Measurements from ENCODE around the gene SINHCAF. TPM values are rescaled to one million over a fixed set of nuclear protein-coding genes. Genes with fewer than 3 reads are reported as not detected.

The SINHCAF gene
- total RNA-seq, 1 experiment from 2014 or later: 127 TPM

DNA sequence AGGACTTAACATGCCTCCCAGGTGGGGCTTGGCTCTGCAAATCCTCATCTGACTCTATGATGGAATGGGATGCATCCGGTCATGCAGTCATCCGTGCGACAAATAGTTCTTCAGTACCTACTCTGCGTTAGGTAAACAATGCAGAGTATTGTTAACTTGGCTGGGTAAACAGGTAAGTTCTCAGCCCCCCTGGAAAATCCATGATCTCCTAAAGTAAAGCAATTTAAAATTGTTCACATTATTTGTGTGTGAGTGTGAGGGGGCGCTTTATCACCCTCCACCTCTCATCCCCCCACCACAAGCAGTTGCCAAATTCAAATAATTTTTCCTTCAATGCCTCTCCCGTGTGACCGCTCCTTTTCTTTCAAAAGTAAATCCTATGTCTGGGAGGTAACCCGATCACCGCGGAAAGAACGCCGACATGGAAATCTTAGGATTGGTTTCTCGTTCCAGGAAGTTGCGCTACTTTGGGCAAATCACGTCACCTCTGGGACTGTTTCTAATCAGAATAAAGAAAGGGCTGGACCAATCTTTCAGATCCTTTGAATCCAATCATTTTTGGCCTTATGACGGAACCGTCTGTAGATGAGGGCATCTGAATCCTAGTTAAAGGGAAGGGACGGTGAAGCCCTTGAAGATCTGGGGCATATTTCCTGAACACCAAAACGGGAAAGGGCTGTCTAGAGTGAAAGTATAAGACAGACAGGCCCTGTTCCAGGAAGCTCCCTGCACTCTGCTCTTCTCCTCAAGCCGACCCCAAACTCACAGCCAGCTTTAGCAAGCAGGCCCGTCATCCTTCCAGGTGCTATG lies 44.0 kb upstream of the SINHCAF start:
- H3K4me3 Mint-ChIP-seq (ENCODE audit: low read depth, unreplicated experiment): no peak overlapping the region
- no peak for DNase-seq
- no peaks in the 10 kb centered on the region for H3K36me3 Mint-ChIP-seq (ENCODE audit: insufficient read depth, unreplicated experiment)
- H3K9me3 Mint-ChIP-seq (ENCODE audit: low read depth, unreplicated experiment): no peaks in the 10 kb centered on the region
- TF ChIP-seq, protein P1, sequence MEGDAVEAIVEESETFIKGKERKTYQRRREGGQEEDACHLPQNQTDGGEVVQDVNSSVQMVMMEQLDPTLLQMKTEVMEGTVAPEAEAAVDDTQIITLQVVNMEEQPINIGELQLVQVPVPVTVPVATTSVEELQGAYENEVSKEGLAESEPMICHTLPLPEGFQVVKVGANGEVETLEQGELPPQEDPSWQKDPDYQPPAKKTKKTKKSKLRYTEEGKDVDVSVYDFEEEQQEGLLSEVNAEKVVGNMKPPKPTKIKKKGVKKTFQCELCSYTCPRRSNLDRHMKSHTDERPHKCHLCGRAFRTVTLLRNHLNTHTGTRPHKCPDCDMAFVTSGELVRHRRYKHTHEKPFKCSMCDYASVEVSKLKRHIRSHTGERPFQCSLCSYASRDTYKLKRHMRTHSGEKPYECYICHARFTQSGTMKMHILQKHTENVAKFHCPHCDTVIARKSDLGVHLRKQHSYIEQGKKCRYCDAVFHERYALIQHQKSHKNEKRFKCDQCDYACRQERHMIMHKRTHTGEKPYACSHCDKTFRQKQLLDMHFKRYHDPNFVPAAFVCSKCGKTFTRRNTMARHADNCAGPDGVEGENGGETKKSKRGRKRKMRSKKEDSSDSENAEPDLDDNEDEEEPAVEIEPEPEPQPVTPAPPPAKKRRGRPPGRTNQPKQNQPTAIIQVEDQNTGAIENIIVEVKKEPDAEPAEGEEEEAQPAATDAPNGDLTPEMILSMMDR (IDR thresholded peaks at IDR 0.05; ENCODE audit: unreplicated experiment): no peak
- H3K4me1 Mint-ChIP-seq (ENCODE audit: low read depth, unreplicated experiment): peaks cover 24% of the 10 kb centered on the region
- BruUV-seq (replicated peaks): no TSS peak
- CTCF ChIA-PET: interaction anchor here (0.6 kb wide), 1 partner anchor 34 kb away, joined by 4 read pairs; no protein-coding TSS in a partner anchor
- H3K27me3 Mint-ChIP-seq (ENCODE audit: unreplicated experiment): no peaks in the 10 kb centered on the region
- no peak overlapping the region for H3K27ac Mint-ChIP-seq (ENCODE audit: unreplicated experiment)
- intact Hi-C loops (cut with micrococcal nuclease; ENCODE audit: unreplicated experiment): no loop called here

DNA sequence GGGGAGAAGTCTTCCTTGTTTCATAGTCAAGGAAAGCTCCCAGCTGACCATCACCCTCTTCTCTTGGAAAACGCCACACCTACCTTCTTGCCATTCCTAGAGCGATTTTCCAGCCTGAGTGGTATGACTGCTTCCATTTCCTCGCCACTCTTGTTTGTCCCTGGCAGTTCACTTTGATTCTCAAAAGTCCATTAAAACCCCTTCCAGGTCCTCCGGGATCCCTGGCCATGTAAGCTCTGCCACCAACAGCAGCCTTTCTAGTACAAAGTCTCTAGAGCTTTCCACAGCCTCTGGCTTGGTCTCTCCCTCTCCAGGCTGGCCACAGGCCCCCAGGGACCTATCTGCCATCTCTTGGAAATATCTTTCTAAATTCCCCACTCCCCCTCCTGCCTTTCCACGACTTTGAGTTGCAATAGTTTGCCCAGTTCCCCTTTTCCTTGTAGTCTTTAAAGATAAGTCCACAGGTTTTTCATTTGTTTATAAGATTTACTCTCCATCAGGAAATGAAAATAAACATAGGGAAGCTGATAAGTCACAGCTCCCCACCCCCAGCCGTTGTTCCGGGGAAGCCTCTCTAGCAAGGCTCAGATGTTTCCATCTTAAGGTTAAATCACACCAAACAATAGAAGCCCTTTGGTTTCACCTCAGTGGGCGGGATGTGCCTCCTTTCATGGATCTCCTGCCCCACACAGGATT lies 42.9 kb upstream of the SINHCAF start:
- H3K9me3 Mint-ChIP-seq (ENCODE audit: low read depth, unreplicated experiment): no peaks in the 10 kb centered on the region
- CTCF ChIA-PET: no interaction called here
- no TSS peak for BruUV-seq (replicated peaks)
- H3K27me3 Mint-ChIP-seq (ENCODE audit: unreplicated experiment): no peaks in the 10 kb centered on the region
- H3K4me3 Mint-ChIP-seq (ENCODE audit: low read depth, unreplicated experiment): no peak overlapping the region
- H3K4me1 Mint-ChIP-seq (ENCODE audit: low read depth, unreplicated experiment): peaks cover 24% of the 10 kb centered on the region
- peak; percentile 2 for DNase-seq
- TF ChIP-seq, protein P1 (IDR thresholded peaks at IDR 0.05; ENCODE audit: unreplicated experiment): no peak
- H3K27ac Mint-ChIP-seq (ENCODE audit: unreplicated experiment): no peak overlapping the region
- intact Hi-C loops (cut with micrococcal nuclease; ENCODE audit: unreplicated experiment): no loop called here
- H3K36me3 Mint-ChIP-seq (ENCODE audit: insufficient read depth, unreplicated experiment): no peaks in the 10 kb centered on the region

DNA sequence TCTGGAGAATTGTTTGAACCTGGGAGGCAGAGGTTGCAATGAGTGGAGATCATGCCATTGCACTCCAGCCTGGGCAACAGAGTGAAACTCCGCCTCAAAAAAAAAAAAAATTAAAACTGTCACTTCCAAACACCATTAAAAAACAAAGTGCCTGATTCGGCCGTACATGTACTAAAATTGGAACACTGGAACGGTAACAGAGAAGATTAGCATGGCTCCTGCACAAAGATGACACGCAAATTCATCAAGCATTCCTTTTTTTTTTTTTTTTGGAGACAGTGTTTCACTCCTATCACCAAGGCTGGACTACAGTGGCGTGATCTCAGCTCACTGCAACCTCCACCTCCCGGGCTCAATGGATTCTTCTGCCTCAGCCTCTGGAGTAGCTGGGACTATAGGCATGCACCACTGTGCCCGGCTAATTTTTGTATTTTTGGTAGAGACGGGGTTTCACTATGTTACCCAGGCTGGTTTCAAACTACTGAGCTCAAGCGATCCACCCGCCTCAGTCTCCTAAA lies 40.2 kb upstream of the SINHCAF start:
- H3K4me1 Mint-ChIP-seq (ENCODE audit: low read depth, unreplicated experiment): peaks cover 37% of the 10 kb centered on the region
- H3K27me3 Mint-ChIP-seq (ENCODE audit: unreplicated experiment): no peaks in the 10 kb centered on the region
- peaks cover 9% of the 10 kb centered on the region for H3K36me3 Mint-ChIP-seq (ENCODE audit: insufficient read depth, unreplicated experiment)
- TF ChIP-seq, protein P1 (IDR thresholded peaks at IDR 0.05; ENCODE audit: unreplicated experiment): no peak
- H3K4me3 Mint-ChIP-seq (ENCODE audit: low read depth, unreplicated experiment): no peak overlapping the region
- no TSS peak for BruUV-seq (replicated peaks)
- H3K27ac Mint-ChIP-seq (ENCODE audit: unreplicated experiment): no peak overlapping the region
- CTCF ChIA-PET: no interaction called here
- intact Hi-C loops (cut with micrococcal nuclease; ENCODE audit: unreplicated experiment): no loop called here
- no peaks in the 10 kb centered on the region for H3K9me3 Mint-ChIP-seq (ENCODE audit: low read depth, unreplicated experiment)
- no peak for DNase-seq

- BruUV-seq (replicated peaks): no TSS peak
- H3K36me3 Mint-ChIP-seq (ENCODE audit: insufficient read depth, unreplicated experiment): peaks cover 9% of the 10 kb centered on the region
These were observed 37.9 kb upstream of the SINHCAF start for GRCh38 chr12:31363831-31364230.

More at GRCh38 chr12:31363831-31364230, 37.9 kb upstream of the SINHCAF start:
- Mint-ChIP-seq H3K4me1 (ENCODE audit: low read depth, unreplicated experiment) (peaks cover 23% of the 10 kb centered on the region), H3K9me3 (ENCODE audit: low read depth, unreplicated experiment) (no peaks in the 10 kb centered on the region), H3K4me3 (ENCODE audit: low read depth, unreplicated experiment) (no peak overlapping the region), H3K27ac (ENCODE audit: unreplicated experiment) (no peak overlapping the region), H3K27me3 (ENCODE audit: unreplicated experiment) (no peaks in the 10 kb centered on the region)
- no peak for DNase-seq
- TF ChIP-seq, protein P1 (IDR thresholded peaks at IDR 0.05; ENCODE audit: unreplicated experiment): no peak
- CTCF ChIA-PET: interaction anchor here (0.5 to 2.6 kb wide), 4 partner anchors 26 to 1223 kb away, joined by 3 to 9 read pairs (median 4); no protein-coding TSS in a partner anchor
- intact Hi-C loops (cut with micrococcal nuclease; ENCODE audit: unreplicated experiment): loop anchor here (1.0 to 5.0 kb wide), 3 partner anchors 37 to 113 kb away; partner anchors contain the start of gene SINHCAF
